Activated CD4-positive, CD25-positive, alpha-beta regulatory T cell treated with anti-CD3 and anti-CD28 coated beads, Interleukin-2, amount 50 U/mL, for 24 hours (primary cell): ENCODE measurements around the gene CD2.
A peak's percentile ranks its signal among the peaks of the same experiment; 100 is the strongest.

Source experiments
- ATAC-seq, 2 donors: fragments of 150-1000 bp; cut with Tn5 transposase; one replicate each; pipeline ENCODE4 v1.10.0; 2021; ENCODE audit warnings: mild to moderate bottlenecking in 1 of 2, moderate library complexity in 1 of 2

CD2 gene

GRCh38 chr1:116732726-116733125 is 21.5 kb upstream of the CD2 start:
- no peak for ATAC-seq

- ATAC-seq, result no peak
Observed at GRCh38 chr1:116733476-116734365, 20.5 kb upstream of the CD2 start.

GRCh38 chr1:116735246-116735645 is 19.0 kb upstream of the CD2 start:
- ATAC-seq, result no peak

- peak; percentile 51 to 60 for ATAC-seq
Observed at GRCh38 chr1:116737020-116737854, 17.0 kb upstream of the CD2 start.

- peak; percentile 60 to 64 for ATAC-seq
Observed at GRCh38 chr1:116737855-116738321, 16.3 kb upstream of the CD2 start.

GRCh38 chr1:116738673-116739370 is 15.4 kb upstream of the CD2 start:
- ATAC-seq, result peak; percentile 70 to 76

GRCh38 chr1:116739371-116740012 is 14.7 kb upstream of the CD2 start:
- no peak for ATAC-seq

GRCh38 chr1:116740296-116740695 is 13.9 kb upstream of the CD2 start:
- ATAC-seq, result no peak

- no peak for ATAC-seq
Observed at GRCh38 chr1:116740746-116741145, 13.5 kb upstream of the CD2 start.

GRCh38 chr1:116741836-116742565 is 12.2 kb upstream of the CD2 start:
- ATAC-seq, result no peak

- no peak for ATAC-seq
Observed at GRCh38 chr1:116743535-116743934, 10.7 kb upstream of the CD2 start.

- no peak for ATAC-seq
Observed at GRCh38 chr1:116748272-116748671, 6.0 kb upstream of the CD2 start.

- no peak for ATAC-seq
Observed at GRCh38 chr1:116751146-116751545, 3.1 kb upstream of the CD2 start.

GRCh38 chr1:116751621-116752020 is 2.6 kb upstream of the CD2 start:
- no peak for ATAC-seq

GRCh38 chr1:116753312-116753711 is 918 bp upstream of the CD2 start:
- ATAC-seq, result no peak

GRCh38 chr1:116755066-116755465 is 836 bp downstream of the CD2 start:
- ATAC-seq, result peak in 1 of 2 donors; percentile 4

GRCh38 chr1:116755681-116756080 is 1.5 kb downstream of the CD2 start:
- peak in 1 of 2 donors; percentile 1 for ATAC-seq

GRCh38 chr1:116756092-116756491 is 1.9 kb downstream of the CD2 start:
- ATAC-seq, result peak; percentile 8 to 20

- ATAC-seq, result peak in 1 of 2 donors; percentile 4
Observed at GRCh38 chr1:116758456-116758815, 4.2 kb downstream of the CD2 start.

- ATAC-seq, result no peak
Observed at GRCh38 chr1:116759636-116760035, 5.4 kb downstream of the CD2 start.

GRCh38 chr1:116760487-116760886 is 6.3 kb downstream of the CD2 start:
- no peak for ATAC-seq
